GM21723 (cell line): ENCODE measurements around the gene TMPRSS11E.
"Not testable (repeated sequence)": the region's sequence is repeated elsewhere in the genome, so short reads cannot be mapped to it uniquely, and the experiment has no call there.

Experiments
- ATAC-seq: cut with Tn5 transposase; IDR thresholded peaks from one replicate; pipeline ENCODE4 v1.9.1; 2021; ENCODE audit warnings: mild to moderate bottlenecking, moderate library complexity; ENCODE audit not compliant: unreplicated experiment

The TMPRSS11E gene

GRCh38 chr4:68460085-68460484, 12.8 kb downstream of the TMPRSS11E start:
- no peak for ATAC-seq

GRCh38 chr4:68461790-68462189, 14.5 kb downstream of the TMPRSS11E start:
- ATAC-seq = no peak

GRCh38 chr4:68462691-68463090, 15.4 kb downstream of the TMPRSS11E start:
- no peak for ATAC-seq

- no peak for ATAC-seq
Observed at GRCh38 chr4:68463796-68464195, 16.5 kb downstream of the TMPRSS11E start.

DNA sequence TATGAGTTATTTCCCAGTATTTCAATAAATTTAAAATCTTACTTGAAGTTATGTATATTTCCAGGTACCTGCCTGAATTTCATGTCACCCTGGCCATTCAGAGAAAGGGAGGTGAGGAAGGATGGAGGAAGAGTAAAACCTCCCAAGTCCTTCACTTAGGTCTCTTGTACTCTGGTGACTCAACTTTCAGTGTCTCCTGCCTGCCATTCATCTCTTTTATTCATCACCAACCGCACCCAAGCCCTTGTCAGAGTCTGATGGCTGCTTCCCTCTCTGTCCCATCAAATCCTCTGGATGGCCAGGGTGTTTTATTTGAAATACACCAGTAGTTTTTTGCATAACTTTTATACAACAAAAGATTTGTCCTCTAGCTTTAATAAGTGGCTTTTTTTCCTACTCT, 17.8 kb downstream of the TMPRSS11E start:
- no peak for ATAC-seq

GRCh38 chr4:68466185-68466584, 18.9 kb downstream of the TMPRSS11E start:
- ATAC-seq = no peak

DNA sequence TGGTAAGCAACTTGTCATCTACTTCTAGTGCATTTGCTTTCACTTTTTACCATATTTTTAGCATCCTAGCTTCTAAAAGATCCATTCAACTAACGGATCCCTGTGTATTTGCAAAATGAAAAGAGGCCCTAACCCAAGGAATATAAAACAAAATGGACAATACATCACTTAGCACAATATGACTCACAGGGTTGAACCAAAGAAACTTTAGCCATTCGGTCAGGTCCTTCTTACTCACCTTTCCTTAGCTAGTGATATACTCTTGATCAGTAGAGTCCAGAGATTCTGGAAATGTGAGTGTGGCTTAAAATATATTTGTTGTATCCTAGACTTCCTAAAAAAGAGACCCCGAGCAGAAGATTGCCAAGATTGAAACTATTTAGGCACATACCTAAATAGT, 19.5 kb downstream of the TMPRSS11E start:
- no peak for ATAC-seq

GRCh38 chr4:68469482-68469881, 22.2 kb downstream of the TMPRSS11E start:
- peak; percentile 75 for ATAC-seq

GRCh38 chr4:68476191-68476590, 28.9 kb downstream of the TMPRSS11E start:
- ATAC-seq = no peak

- no peak for ATAC-seq
Observed at GRCh38 chr4:68489338-68489737, 42.1 kb downstream of the TMPRSS11E start.

DNA sequence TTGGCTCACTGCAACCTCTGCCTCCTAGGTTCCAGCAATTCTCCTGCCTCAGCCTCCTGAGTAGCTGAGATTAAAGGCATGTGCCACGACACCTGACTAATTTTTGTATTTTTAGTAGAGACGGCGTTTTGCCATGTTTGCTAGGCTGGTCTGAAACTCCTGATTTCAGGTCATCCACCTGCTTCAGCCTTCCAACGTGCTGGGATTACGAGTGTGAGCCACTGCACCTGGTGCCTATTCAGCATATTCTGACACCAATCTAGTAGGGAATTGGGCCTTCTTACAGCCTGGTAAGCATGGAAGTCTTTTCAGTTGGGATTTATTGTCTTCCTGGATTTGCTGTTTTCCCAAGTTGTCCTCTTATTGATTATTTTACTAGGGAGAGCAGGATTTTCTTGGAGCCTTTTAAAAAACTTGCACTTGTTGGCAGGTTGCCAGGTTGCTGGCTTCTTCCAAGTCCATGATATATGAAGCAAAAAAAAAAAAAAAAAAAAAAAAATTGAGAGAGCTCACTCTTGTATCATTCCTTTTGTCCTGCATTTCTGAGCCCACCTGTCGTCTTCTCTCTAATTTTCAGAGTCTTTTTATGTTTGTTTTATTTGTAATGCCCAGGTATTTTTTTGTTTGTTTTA, 43.7 kb downstream of the TMPRSS11E start:
- no peak for ATAC-seq

DNA sequence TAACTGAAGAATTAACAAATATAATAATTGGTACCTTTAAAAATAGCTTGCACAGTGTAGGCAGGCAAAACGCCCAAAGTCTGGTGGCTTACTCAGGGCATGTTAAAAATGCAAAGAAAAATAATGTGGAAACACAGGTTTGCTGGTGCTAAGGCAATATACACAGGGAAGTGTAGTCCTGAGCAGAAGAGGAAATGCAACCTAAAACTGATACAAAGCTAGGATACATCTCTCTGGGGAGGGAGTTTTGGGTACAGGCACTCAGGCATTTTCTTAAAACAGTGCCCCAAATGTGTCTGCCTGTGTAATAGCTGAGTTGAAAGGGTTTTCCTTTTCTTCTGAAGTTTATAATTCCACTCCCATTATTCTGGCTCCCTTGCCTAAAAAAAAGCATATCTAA, 47.4 kb downstream of the TMPRSS11E start:
- ATAC-seq = no peak

- ATAC-seq = peak; percentile 97
Observed at GRCh38 chr4:68498413-68499007, 51.2 kb downstream of the TMPRSS11E start.

DNA sequence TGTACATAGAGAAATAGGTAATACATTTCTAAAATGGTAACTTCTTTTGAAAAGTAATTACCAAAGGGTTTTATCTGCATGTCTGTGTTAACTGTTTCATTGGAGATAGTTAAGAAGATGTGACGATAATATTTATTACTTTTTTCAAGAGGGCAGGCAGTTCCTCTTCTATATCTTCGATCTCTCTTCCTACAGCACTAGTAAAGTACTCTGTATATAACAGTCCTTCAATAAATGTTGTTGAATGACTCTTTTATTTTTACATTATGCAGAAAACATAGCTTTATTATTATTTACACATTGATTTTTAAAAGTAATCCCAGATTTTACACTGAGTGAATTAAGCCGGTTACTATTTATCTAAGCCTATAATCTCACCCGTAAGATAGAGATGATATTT, 51.8 kb downstream of the TMPRSS11E start:
- ATAC-seq = no peak

GRCh38 chr4:68503462-68503861, 56.2 kb downstream of the TMPRSS11E start:
- not testable (repeated sequence) for ATAC-seq

- not testable (repeated sequence) for ATAC-seq
Observed at GRCh38 chr4:68504836-68505235, 57.6 kb downstream of the TMPRSS11E start.

- ATAC-seq = not testable (repeated sequence)
Observed at GRCh38 chr4:68505452-68505851, 58.2 kb downstream of the TMPRSS11E start.

- no peak for ATAC-seq
Observed at GRCh38 chr4:68518889-68519288, 71.6 kb downstream of the TMPRSS11E start.

GRCh38 chr4:68520985-68521384, 73.7 kb downstream of the TMPRSS11E start:
- ATAC-seq = no peak

DNA sequence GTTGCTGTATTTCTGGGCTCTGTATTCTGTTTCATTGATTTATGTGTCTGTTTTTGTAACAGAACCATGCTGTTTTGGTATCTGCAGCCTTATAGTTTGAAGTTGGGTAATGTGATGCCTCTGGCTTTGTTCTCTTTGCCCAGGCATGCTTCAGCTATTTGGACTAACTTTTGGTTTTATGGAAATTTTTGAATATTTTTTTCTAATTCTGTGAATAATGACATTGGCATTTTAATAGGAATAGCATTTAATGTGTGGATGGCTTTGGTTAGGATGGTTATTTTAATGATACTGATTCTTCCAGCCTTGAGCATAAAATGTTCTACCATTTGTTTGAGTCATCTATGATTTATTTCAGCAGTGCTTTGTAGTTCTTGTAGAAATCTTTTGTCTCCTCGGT, 75.0 kb downstream of the TMPRSS11E start:
- ATAC-seq = not testable (repeated sequence)

GRCh38 chr4:68535974-68536373, 88.7 kb downstream of the TMPRSS11E start:
- no peak for ATAC-seq

- ATAC-seq = no peak
Observed at GRCh38 chr4:68536375-68536774, 89.1 kb downstream of the TMPRSS11E start.

DNA sequence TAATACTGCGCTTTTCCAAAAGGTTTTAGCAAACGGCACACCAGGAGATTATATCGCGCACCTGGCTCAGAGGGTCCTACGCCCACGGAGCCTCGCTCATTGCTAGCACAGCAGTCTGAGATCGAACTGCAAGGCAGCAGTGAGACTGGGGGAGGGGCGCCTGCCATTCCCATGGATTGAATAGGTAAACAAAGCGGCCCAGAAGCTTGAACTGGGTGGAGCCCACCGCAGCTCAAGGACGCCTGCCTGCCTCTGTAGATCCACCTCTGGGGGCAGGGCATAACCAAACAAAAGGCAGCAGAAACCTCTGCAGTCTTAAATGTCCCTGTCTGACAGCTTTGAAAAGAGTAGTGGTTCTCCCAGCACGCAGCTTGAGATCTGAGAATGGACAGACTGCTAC, 95.5 kb downstream of the TMPRSS11E start:
- not testable (repeated sequence) for ATAC-seq
